ENCODE data around the gene SLC6A9. TPM values are rescaled to one million over a fixed set of nuclear protein-coding genes. Genes with fewer than 3 reads are reported as not detected.
A peak's percentile ranks its signal among the peaks of the same experiment; 100 is the strongest.

SLC6A9 gene
- total and polyA plus RNA-seq, 2 donors (not counting 1 experiment from before 2014, with no cell fraction given), result 0.28 to 5.5 TPM

GRCh38 chr1:43977376-43978263 lies 53.6 kb downstream of the SLC6A9 start:
- CTCF ChIA-PET, result interaction anchor here (1.2 kb wide), 1 partner anchor 58 kb away, joined by 4 read pairs; no protein-coding TSS in a partner anchor
- H3K9ac ChIP-seq (ENCODE audit: low read length), result no peak overlapping the region
- H3K36me3 ChIP-seq (replicated peaks in 1 of 2; ENCODE audit: control extremely low read depth in 1 of 2, control insufficient read depth in 1 of 2, extremely low read depth in 1 of 2, insufficient read depth in 2 of 2, low read length in 1 of 2), result peaks cover 0 to 25% of the 10 kb centered on the region in 2 experiments
- peaks cover 16% of the 10 kb centered on the region for H3K79me2 ChIP-seq (ENCODE audit: control insufficient read depth, insufficient read depth, low read length)
- DNase-seq (peak; percentile 27), ATAC-seq (ENCODE audit: low read depth) (no peak)
- H3K9me3 Mint-ChIP-seq (ENCODE audit: insufficient read depth), result no peaks in the 10 kb centered on the region
- no peak overlapping the region for H3K27ac ChIP-seq (ENCODE audit: low read length in 2 of 2)
- no peak for TF ChIP-seq EZH2 (IDR thresholded peaks at IDR 0.05; ENCODE audit: borderline replicate concordance, insufficient read depth, low read depth, low read length, poor library complexity, severe bottlenecking)
- TF ChIP-seq, protein P1, sequence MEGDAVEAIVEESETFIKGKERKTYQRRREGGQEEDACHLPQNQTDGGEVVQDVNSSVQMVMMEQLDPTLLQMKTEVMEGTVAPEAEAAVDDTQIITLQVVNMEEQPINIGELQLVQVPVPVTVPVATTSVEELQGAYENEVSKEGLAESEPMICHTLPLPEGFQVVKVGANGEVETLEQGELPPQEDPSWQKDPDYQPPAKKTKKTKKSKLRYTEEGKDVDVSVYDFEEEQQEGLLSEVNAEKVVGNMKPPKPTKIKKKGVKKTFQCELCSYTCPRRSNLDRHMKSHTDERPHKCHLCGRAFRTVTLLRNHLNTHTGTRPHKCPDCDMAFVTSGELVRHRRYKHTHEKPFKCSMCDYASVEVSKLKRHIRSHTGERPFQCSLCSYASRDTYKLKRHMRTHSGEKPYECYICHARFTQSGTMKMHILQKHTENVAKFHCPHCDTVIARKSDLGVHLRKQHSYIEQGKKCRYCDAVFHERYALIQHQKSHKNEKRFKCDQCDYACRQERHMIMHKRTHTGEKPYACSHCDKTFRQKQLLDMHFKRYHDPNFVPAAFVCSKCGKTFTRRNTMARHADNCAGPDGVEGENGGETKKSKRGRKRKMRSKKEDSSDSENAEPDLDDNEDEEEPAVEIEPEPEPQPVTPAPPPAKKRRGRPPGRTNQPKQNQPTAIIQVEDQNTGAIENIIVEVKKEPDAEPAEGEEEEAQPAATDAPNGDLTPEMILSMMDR (IDR thresholded peaks at IDR 0.05), result no peak
- H3K4me3 ChIP-seq (ENCODE audit: control extremely low read depth in 1 of 5, extremely low read depth in 1 of 5, insufficient read depth in 1 of 5, low read depth in 2 of 5, low read length in 4 of 5), result no peak overlapping the region
- POLR2A ChIA-PET, result no interaction called here
- peak overlapping the region; percentile 85 for H3K4me2 ChIP-seq (replicated peaks; ENCODE audit: low read depth, low read length, poor library complexity, severe bottlenecking)
- H3K4me3 Mint-ChIP-seq, result peak overlapping the region; percentile 97
- H3K9me3 ChIP-seq (ENCODE audit: control extremely low read depth in 1 of 3, control insufficient read depth in 2 of 3, insufficient read depth in 1 of 3, low read length in 2 of 3), result no peaks in the 10 kb centered on the region
- peaks cover 37 to 69% of the 10 kb centered on the region in 2 donors for H3K4me1 ChIP-seq (ENCODE audit: control insufficient read depth in 2 of 2, insufficient read depth in 2 of 2, low read length in 2 of 2)
- H3K27me3 ChIP-seq (replicated peaks in 1 of 4; ENCODE audit: control extremely low read depth in 1 of 4, control insufficient read depth in 3 of 4, insufficient read depth in 4 of 4, low read length in 3 of 4), result no peaks in the 10 kb centered on the region
- intact Hi-C loops (cut with micrococcal nuclease), result loop anchor here (10.0 kb wide), 2 partner anchors 273 to 1523 kb away; partner anchors contain the start of genes PPCS, ST3GAL3 and ZMYND12
- H4K20me1 ChIP-seq (ENCODE audit: control insufficient read depth, insufficient read depth, low read length, poor library complexity, severe bottlenecking), result peaks cover 40% of the 10 kb centered on the region
- H2AFZ ChIP-seq (ENCODE audit: insufficient read depth, low read depth, low read length, poor library complexity, severe bottlenecking), result no peak overlapping the region
- 100% methylated on average over 3 of the region's 9 CpGs for WGBS (ENCODE audit: insufficient coverage)
- H3K27me3 Mint-ChIP-seq, result no peaks in the 10 kb centered on the region
- H3K4me1 Mint-ChIP-seq, result peaks cover 70% of the 10 kb centered on the region
- peak overlapping the region; percentile 3 for H3K27ac Mint-ChIP-seq

- ChIA-PET POLR2A (no interaction called here), CTCF (interaction anchor here (1.2 kb wide), 1 partner anchor 59 kb away, joined by 4 read pairs; no protein-coding TSS in a partner anchor)
- Histone ChIP-seq H3K9me3 (ENCODE audit: control extremely low read depth in 1 of 3, control insufficient read depth in 2 of 3, insufficient read depth in 1 of 3, low read length in 2 of 3) (no peaks in the 10 kb centered on the region), H3K4me2 (replicated peaks; ENCODE audit: low read depth, low read length, poor library complexity, severe bottlenecking) (peak overlapping the region; percentile 5), H3K36me3 (replicated peaks in 1 of 2; ENCODE audit: control extremely low read depth in 1 of 2, control insufficient read depth in 1 of 2, extremely low read depth in 1 of 2, insufficient read depth in 2 of 2, low read length in 1 of 2) (peaks cover 0 to 32% of the 10 kb centered on the region in 2 experiments), H3K4me3 (ENCODE audit: control extremely low read depth in 1 of 5, extremely low read depth in 1 of 5, insufficient read depth in 1 of 5, low read depth in 2 of 5, low read length in 4 of 5) (no peak overlapping the region), H3K27me3 (replicated peaks in 1 of 4; ENCODE audit: control extremely low read depth in 1 of 4, control insufficient read depth in 3 of 4, insufficient read depth in 4 of 4, low read length in 3 of 4) (no peaks in the 10 kb centered on the region), H3K4me1 (ENCODE audit: control insufficient read depth in 2 of 2, insufficient read depth in 2 of 2, low read length in 2 of 2) (peaks cover 37 to 68% of the 10 kb centered on the region in 2 donors), H3K27ac (ENCODE audit: low read length in 2 of 2) (no peak overlapping the region), H3K79me2 (ENCODE audit: control insufficient read depth, insufficient read depth, low read length) (peaks cover 20% of the 10 kb centered on the region), H2AFZ (ENCODE audit: insufficient read depth, low read depth, low read length, poor library complexity, severe bottlenecking) (no peak overlapping the region), H4K20me1 (ENCODE audit: control insufficient read depth, insufficient read depth, low read length, poor library complexity, severe bottlenecking) (peaks cover 40% of the 10 kb centered on the region), H3K9ac (ENCODE audit: low read length) (no peak overlapping the region)
- over 99% methylated on average over 8 of the region's 8 CpGs for WGBS (ENCODE audit: insufficient coverage)
- intact Hi-C loops (cut with micrococcal nuclease), result loop anchor here (10.0 kb wide), 2 partner anchors 272 to 1522 kb away; partner anchors contain the start of genes PPCS, ST3GAL3 and ZMYND12
- Mint-ChIP-seq H3K4me3 (peak overlapping the region; percentile 97), H3K9me3 (ENCODE audit: insufficient read depth) (no peaks in the 10 kb centered on the region), H3K4me1 (peaks cover 69% of the 10 kb centered on the region), H3K27ac (peak overlapping the region; percentile 66), H3K27me3 (no peaks in the 10 kb centered on the region)
- no peak for TF ChIP-seq EZH2 (IDR thresholded peaks at IDR 0.05; ENCODE audit: borderline replicate concordance, insufficient read depth, low read depth, low read length, poor library complexity, severe bottlenecking)
- TF ChIP-seq, protein P1 (IDR thresholded peaks at IDR 0.05), result no peak
- peak; percentile 5 for DNase-seq
- ATAC-seq (ENCODE audit: low read depth), result no peak
Measured at GRCh38 chr1:43976890-43977289, 54.4 kb downstream of the SLC6A9 start.

Measured in B cell (primary cell).